A673 (cell line): ENCODE results near the gene PGP. TPM values are rescaled to one million over a fixed set of nuclear protein-coding genes. Genes with fewer than 3 reads are reported as not detected.

Source experiments
- BruUV-seq: library from RNA; stranded (reverse); fragments of 400-500 nt; replicated peaks from 2 replicates; lab custom pipeline; 2021; lab: Mats Ljungman, UMichigan
- CTCF ChIA-PET: fragments of 300-600 bp; sonication (Branson Sonifier 250); formaldehyde crosslinking; loops from one replicate; lab custom pipeline; 2022; ENCODE audit warnings: antibody characterized with exemption; lab: Charles Lee
- POLR2A ChIA-PET: fragments of 300-600 bp; sonication (Branson Sonifier 250); formaldehyde crosslinking; loops from one replicate; lab custom pipeline; 2022; ENCODE audit warnings: antibody characterized with exemption; ENCODE audit not compliant: low non-redundant PET; lab: Charles Lee
- DNase-seq: peaks from one replicate; pipeline ENCODE4 v3.0.0-alpha.2; 2015; ENCODE audit warnings: low spot score
- H3K27ac ChIP-seq: fragments of 200-600 bp; sonication (generic); 2 replicates; pipeline ENCODE4 v1.5.1; 2016; ENCODE audit warnings: mixed run types, low read depth, mild to moderate bottlenecking, mixed read lengths, antibody characterized with exemption, low read length; ENCODE audit not compliant: poor library complexity, severe bottlenecking
- H3K27me3 ChIP-seq: fragments of 200-600 bp; sonication (generic); replicated peaks from 2 replicates; pipeline ENCODE4 v1.6.1; 2017; ENCODE audit warnings: mixed run types, low read depth, mild to moderate bottlenecking, mixed read lengths, antibody characterized with exemption, low read length; ENCODE audit not compliant: insufficient read depth, poor library complexity
- H3K36me3 ChIP-seq: fragments of 200-600 bp; sonication (generic); 2 replicates; pipeline ENCODE4 v1.6.1; 2016; ENCODE audit warnings: mixed run types, mild to moderate bottlenecking, mixed read lengths, antibody characterized with exemption, low read length; ENCODE audit not compliant: insufficient read depth, poor library complexity, severe bottlenecking
- H3K4me1 ChIP-seq: fragments of 200-600 bp; sonication (generic); 2 replicates; pipeline ENCODE4 v1.6.1; 2017; ENCODE audit warnings: mixed run types, mild to moderate bottlenecking, mixed read lengths, antibody characterized with exemption, low read length; ENCODE audit not compliant: insufficient read depth, poor library complexity, severe bottlenecking
- H3K4me3 ChIP-seq: fragments of 200-600 bp; sonication (generic); 2 replicates; pipeline ENCODE4 v1.5.1; 2016; ENCODE audit warnings: low read depth, mixed run types, mild to moderate bottlenecking, mixed read lengths, low read length; ENCODE audit not compliant: poor library complexity, severe bottlenecking
- H3K9me3 ChIP-seq: fragments of 200-600 bp; sonication (generic); 2 replicates; pipeline ENCODE4 v1.6.1; 2016; ENCODE audit warnings: mixed run types, low read depth, mild to moderate bottlenecking, mixed read lengths, antibody characterized with exemption, low read length; ENCODE audit not compliant: poor library complexity, severe bottlenecking
- EZH2 ChIP-seq: fragments of 200-600 bp; sonication (generic); IDR thresholded peaks from 2 replicates; pipeline ENCODE4 v1.6.1; 2017; ENCODE audit warnings: borderline replicate concordance, low read depth, mild to moderate bottlenecking, mixed read lengths, antibody characterized with exemption, low read length; ENCODE audit not compliant: poor library complexity, severe bottlenecking
- intact Hi-C: fragments of 100-400 bp; cut with micrococcal nuclease; formaldehyde crosslinking; loops from one replicate; pipeline ENCODE4 v1.10.0; 2022; ENCODE audit not compliant: unreplicated experiment
- total RNA-seq: library from RNA; stranded (reverse); gene quantifications from 2 replicates; pipeline ENCODE4 v1.2.3, GENCODE V29; 2021
- TF ChIP-seq, protein P1 (sequence below): fragments of 300-800, 200-600 bp; sonication (generic); conservative IDR thresholded peaks from 2 replicates; pipeline ENCODE4 v1.5.1; 2017; ENCODE audit warnings: low read depth, mild to moderate bottlenecking, antibody characterized with exemption, low read length, moderate library complexity, mixed read lengths

The PGP gene
- total RNA-seq, 1 experiment from 2014 or later: 26.5 TPM

DNA sequence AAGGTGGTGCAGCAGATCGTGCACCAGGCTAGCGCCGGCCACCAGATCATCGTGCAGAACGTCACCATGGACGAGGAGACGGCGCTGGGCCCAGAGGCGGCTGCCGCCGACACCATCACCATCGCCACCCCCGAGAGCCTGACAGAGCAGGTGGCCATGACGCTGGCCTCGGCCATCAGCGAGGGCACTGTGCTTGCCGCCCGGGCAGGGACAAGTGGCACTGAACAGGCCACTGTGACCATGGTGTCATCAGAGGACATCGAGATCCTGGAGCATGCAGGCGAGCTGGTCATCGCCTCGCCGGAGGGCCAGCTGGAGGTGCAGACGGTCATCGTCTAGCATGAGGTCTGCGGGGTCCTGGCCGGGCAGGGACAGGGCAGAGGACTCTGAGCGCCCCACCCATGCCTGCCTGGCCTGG, 20.6 kb upstream of the PGP start:
- POLR2A ChIA-PET: no interaction called here
- no peaks in the 10 kb centered on the region for H3K27me3 ChIP-seq
- DNase-seq: no peak
- H3K9me3 ChIP-seq: no peaks in the 10 kb centered on the region
- no peak for TF ChIP-seq EZH2
- TF ChIP-seq, protein P1, sequence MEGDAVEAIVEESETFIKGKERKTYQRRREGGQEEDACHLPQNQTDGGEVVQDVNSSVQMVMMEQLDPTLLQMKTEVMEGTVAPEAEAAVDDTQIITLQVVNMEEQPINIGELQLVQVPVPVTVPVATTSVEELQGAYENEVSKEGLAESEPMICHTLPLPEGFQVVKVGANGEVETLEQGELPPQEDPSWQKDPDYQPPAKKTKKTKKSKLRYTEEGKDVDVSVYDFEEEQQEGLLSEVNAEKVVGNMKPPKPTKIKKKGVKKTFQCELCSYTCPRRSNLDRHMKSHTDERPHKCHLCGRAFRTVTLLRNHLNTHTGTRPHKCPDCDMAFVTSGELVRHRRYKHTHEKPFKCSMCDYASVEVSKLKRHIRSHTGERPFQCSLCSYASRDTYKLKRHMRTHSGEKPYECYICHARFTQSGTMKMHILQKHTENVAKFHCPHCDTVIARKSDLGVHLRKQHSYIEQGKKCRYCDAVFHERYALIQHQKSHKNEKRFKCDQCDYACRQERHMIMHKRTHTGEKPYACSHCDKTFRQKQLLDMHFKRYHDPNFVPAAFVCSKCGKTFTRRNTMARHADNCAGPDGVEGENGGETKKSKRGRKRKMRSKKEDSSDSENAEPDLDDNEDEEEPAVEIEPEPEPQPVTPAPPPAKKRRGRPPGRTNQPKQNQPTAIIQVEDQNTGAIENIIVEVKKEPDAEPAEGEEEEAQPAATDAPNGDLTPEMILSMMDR: no peak
- H3K36me3 ChIP-seq: peaks cover 32% of the 10 kb centered on the region
- BruUV-seq: no TSS peak
- intact Hi-C loops: no loop called here
- no peaks in the 10 kb centered on the region for H3K4me1 ChIP-seq
- CTCF ChIA-PET: no interaction called here
- H3K4me3 ChIP-seq: no peak overlapping the region
- no peak overlapping the region for H3K27ac ChIP-seq

DNA sequence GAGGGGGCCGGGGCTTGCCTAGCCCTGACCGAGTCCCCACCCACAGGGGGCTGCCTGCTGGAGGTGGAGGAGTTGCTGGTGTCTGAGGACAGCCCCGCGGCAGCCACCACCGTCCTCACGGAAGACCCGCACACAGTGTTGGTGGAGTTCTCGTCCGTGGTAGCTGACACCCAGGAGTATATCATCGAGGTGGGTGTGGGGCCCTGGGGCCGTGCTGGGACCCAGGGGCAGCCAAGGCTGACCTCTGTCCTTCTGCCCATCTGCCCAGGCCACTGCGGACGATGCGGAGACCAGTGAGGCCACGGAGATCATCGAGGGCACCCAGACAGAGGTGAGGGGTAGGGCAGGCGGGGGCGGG, 20.2 kb upstream of the PGP start:
- TF ChIP-seq EZH2: no peak
- TF ChIP-seq, protein P1: no peak
- no TSS peak for BruUV-seq
- POLR2A ChIA-PET: no interaction called here

DNA sequence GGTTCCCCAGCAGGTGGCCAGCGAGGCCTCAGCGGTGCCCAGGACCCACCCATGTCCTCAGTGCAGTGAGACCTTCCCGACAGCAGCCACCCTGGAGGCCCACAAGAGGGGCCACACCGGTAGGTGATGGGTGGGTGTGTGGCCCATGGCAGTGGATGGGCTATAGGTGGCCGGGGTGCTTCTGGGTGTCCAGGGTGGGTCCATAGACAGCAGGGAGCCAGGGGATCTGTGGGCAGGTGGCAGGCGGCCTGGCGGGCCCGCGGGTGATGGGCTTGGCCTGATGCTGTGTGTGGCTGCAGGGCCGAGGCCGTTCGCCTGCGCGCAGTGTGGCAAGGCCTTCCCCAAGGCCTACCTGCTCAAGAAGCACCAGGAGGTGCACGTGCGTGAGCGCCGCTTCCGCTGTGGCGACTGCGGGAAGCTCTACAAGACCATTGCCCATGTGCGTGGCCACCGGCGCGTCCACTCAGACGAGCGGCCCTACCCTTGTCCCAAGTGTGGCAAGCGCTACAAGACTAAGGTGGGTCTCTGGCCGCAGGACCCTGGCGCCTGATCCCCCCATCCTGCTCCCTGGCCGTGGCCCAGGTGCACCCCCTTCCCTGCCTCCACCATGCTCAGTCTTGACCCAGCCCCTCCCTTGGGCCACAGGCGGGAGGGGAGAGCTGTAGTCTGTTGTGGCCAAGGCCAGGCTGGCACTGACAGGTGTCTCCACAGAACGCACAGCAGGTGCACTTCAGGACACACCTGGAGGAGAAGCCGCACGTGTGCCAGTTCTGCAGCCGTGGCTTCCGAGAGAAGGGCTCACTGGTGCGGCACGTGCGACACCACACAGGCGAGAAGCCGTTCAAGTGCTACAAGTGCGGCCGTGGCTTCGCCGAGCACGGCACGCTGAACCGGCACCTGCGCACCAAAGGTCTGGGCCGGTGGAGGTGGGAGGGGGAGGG, 19.5 kb upstream of the PGP start:
- BruUV-seq: no TSS peak
- Histone ChIP-seq H3K4me1 (no peaks in the 10 kb centered on the region), H3K27ac (no peak overlapping the region), H3K27me3 (no peaks in the 10 kb centered on the region), H3K4me3 (no peak overlapping the region), H3K36me3 (peaks cover 34% of the 10 kb centered on the region), H3K9me3 (no peaks in the 10 kb centered on the region)
- no peak for DNase-seq
- no peak for TF ChIP-seq EZH2
- TF ChIP-seq, protein P1: no peak
- CTCF ChIA-PET: no interaction called here
- intact Hi-C loops: no loop called here
- POLR2A ChIA-PET: no interaction called here

More for the DNA sequence above, 20.2 kb upstream of the PGP start:
- intact Hi-C loops: no loop called here
- no peak for DNase-seq
- CTCF ChIA-PET: no interaction called here
- Histone ChIP-seq H3K4me1 (no peaks in the 10 kb centered on the region), H3K4me3 (no peak overlapping the region), H3K27ac (no peak overlapping the region), H3K27me3 (no peaks in the 10 kb centered on the region), H3K36me3 (peaks cover 32% of the 10 kb centered on the region), H3K9me3 (no peaks in the 10 kb centered on the region)
